SK-N-SH (cell line): ENCODE measurements around the gene FASTK. TPM values are rescaled to one million over a fixed set of nuclear protein-coding genes. Genes with fewer than 3 reads are reported as not detected.

ENCODE experiments used
- CTCF ChIA-PET: fragments of 300-600, 350-600 bp; formaldehyde crosslinking; extraction: SDS; loops from one replicate; lab custom pipeline; 2021; lab: Yijun Ruan, JAX
- POLR2A ChIA-PET: fragments of 350-600 bp; sonication (Branson Sonifier 250); formaldehyde crosslinking; extraction: SDS; loops from one replicate; lab custom pipeline; 2020; ENCODE audit warnings: antibody characterized with exemption, inconsistent platforms; lab: Yijun Ruan, JAX
- DNase-seq: peaks from one replicate; pipeline ENCODE4 v3.0.0; 2012
- H2AFZ ChIP-seq: fragments of 200-600 bp; sonication (generic); 2 replicates; pipeline ENCODE4 v1.8.1; 2016; ENCODE audit warnings: antibody characterized with exemption, mild to moderate bottlenecking, low read depth
- H3F3A ChIP-seq: fragments of 200-600 bp; sonication (generic); replicated peaks from 2 replicates; pipeline ENCODE3; 2016; ENCODE audit warnings: antibody characterized with exemption, mild to moderate bottlenecking; ENCODE audit not compliant: insufficient read depth
- H3K27ac ChIP-seq, 2 experiments: fragments of 200-500 bp in 1 of 2; fragments of 200-600 bp in 1 of 2; sonication (Bioruptor generic) in 1 of 2; sonication (generic), shearing (Covaris generic) in 1 of 2; 2 replicates each; pipeline versions ENCODE4 v1.5.1 to v1.6.1; 2014 to 2016; ENCODE audit warnings: low read depth in 2 of 2, inconsistent platforms in 1 of 2, low read length in 1 of 2, mild to moderate bottlenecking in 1 of 2, mixed read lengths in 1 of 2
- H3K27me3 ChIP-seq: fragments of 200-600 bp; sonication (generic), shearing (Covaris generic); 2 replicates; pipeline ENCODE4 v1.6.1; 2016; ENCODE audit warnings: mixed run types; ENCODE audit not compliant: insufficient read depth
- H3K36me3 ChIP-seq, 2 experiments: fragments of 200-500 bp in 1 of 2; fragments of 200-600 bp in 1 of 2; sonication (Bioruptor generic) in 1 of 2; sonication (generic) in 1 of 2; replicated peaks in 1 of 2; 2 replicates each; pipeline versions ENCODE3 to v1.5.1; 2014 to 2016; ENCODE audit warnings: low read length in 1 of 2, mild to moderate bottlenecking in 1 of 2; ENCODE audit not compliant: insufficient read depth in 2 of 2, control insufficient read depth in 1 of 2
- H3K4me1 ChIP-seq, 2 experiments: fragments of 200-500 bp in 1 of 2; fragments of 200-600 bp in 1 of 2; sonication (Bioruptor generic) in 1 of 2; sonication (generic), shearing (Covaris generic) in 1 of 2; 2 replicates each; pipeline versions ENCODE4 v1.5.1 to v1.6.1; 2014 to 2016; ENCODE audit warnings: low read depth in 1 of 2, low read length in 1 of 2, mixed run types in 1 of 2; ENCODE audit not compliant: insufficient read depth in 2 of 2, control insufficient read depth in 1 of 2
- H3K4me2 ChIP-seq: fragments of 200-600 bp; sonication (generic), shearing (Covaris generic); 2 replicates; pipeline ENCODE4 v1.6.1; 2017; ENCODE audit warnings: mixed run types
- H3K4me3 ChIP-seq, 2 experiments: fragments of 200-500 bp in 1 of 2; fragments of 200-600 bp in 1 of 2; sonication (Bioruptor generic) in 1 of 2; sonication (generic), shearing (Covaris generic) in 1 of 2; 2 replicates each; pipeline versions ENCODE4 v1.5.1 to v1.8.1; 2014 to 2016; ENCODE audit warnings: low read depth in 2 of 2, inconsistent platforms in 1 of 2, low read length in 1 of 2, mild to moderate bottlenecking in 1 of 2, mixed read lengths in 1 of 2, moderate library complexity in 1 of 2
- H3K79me2 ChIP-seq: fragments of 200-600 bp; sonication (generic); 2 replicates; pipeline ENCODE4 v1.8.1; 2017; ENCODE audit warnings: mild to moderate bottlenecking; ENCODE audit not compliant: insufficient read depth
- H3K9ac ChIP-seq: fragments of 200-600 bp; sonication (generic); 2 replicates; pipeline ENCODE4 v1.6.1; 2017; ENCODE audit warnings: mixed run types
- H3K9me2 ChIP-seq: fragments of 200-600 bp; sonication (generic); 2 replicates; pipeline ENCODE4 v1.6.1; 2017; ENCODE audit warnings: mixed run types
- H3K9me3 ChIP-seq: fragments of 200-600 bp; sonication (generic); 2 replicates; pipeline ENCODE4 v1.6.1; 2017; ENCODE audit warnings: mixed run types, mild to moderate bottlenecking, moderate library complexity
- H4K20me1 ChIP-seq: fragments of 200-600 bp; sonication (generic); 2 replicates; pipeline ENCODE4 v1.6.1; 2017; ENCODE audit warnings: mild to moderate bottlenecking, mixed run types; ENCODE audit not compliant: insufficient read depth
- CHD2 ChIP-seq: fragments of 150-350 bp; IDR thresholded peaks from 2 replicates; pipeline ENCODE4 v1.6.1; 2018; ENCODE audit warnings: low read length; ENCODE audit not compliant: partially characterized antibody
- CTCF ChIP-seq: fragments of 200-600 bp; sonication (generic); IDR thresholded peaks from 2 replicates; pipeline ENCODE4 v1.6.1; 2017; ENCODE audit warnings: antibody characterized with exemption, mild to moderate bottlenecking, moderate library complexity
- ELF1 ChIP-seq: IDR thresholded peaks from 2 replicates; pipeline ENCODE4 v1.4.0; 2012
- EZH2phosphoT487 ChIP-seq: fragments of 200-600 bp; sonication (generic); IDR thresholded peaks from 2 replicates; pipeline ENCODE4 v1.6.1; 2017; ENCODE audit warnings: low read depth, mixed run types, mild to moderate bottlenecking, antibody characterized with exemption, moderate library complexity, borderline replicate concordance
- FOSL2 ChIP-seq: IDR thresholded peaks from 2 replicates; pipeline ENCODE4 v1.4.0; 2012; ENCODE audit warnings: low read depth, mild to moderate bottlenecking, moderate library complexity, borderline replicate concordance
- FOXM1 ChIP-seq: IDR thresholded peaks from 2 replicates; pipeline ENCODE4 v1.4.0; 2012; ENCODE audit warnings: low read depth, mild to moderate bottlenecking
- GATA2 ChIP-seq: sonication (generic); formaldehyde crosslinking; IDR thresholded peaks from 2 replicates; pipeline ENCODE4 v1.5.0; 2020; ENCODE audit warnings: mild to moderate bottlenecking, missing genetic modification reagents
- IRF3 ChIP-seq: fragments of 150-350 bp; IDR thresholded peaks from 2 replicates; pipeline ENCODE4 v1.6.1; 2016; ENCODE audit warnings: mild to moderate bottlenecking, low read depth, low read length
- JUND ChIP-seq: IDR thresholded peaks from 2 replicates; pipeline ENCODE4 v1.4.0; 2012
- MAX ChIP-seq: IDR thresholded peaks from 2 replicates; pipeline ENCODE4 v1.4.0; 2012; ENCODE audit warnings: low read depth
- MEF2A ChIP-seq: IDR thresholded peaks from 2 replicates; pipeline ENCODE4 v1.4.0; 2012; ENCODE audit warnings: low read depth, borderline replicate concordance
- MXI1 ChIP-seq: IDR thresholded peaks from 2 replicates; pipeline ENCODE4 v1.6.1; 2012; ENCODE audit warnings: mild to moderate bottlenecking, low read depth, low read length, improper control_type of control experiment
- NFIC ChIP-seq: IDR thresholded peaks from 2 replicates; pipeline ENCODE4 v1.4.0; 2012; ENCODE audit warnings: borderline replicate concordance
- NRF1 ChIP-seq: IDR thresholded peaks from 2 replicates; pipeline ENCODE4 v1.6.1; 2012; ENCODE audit warnings: low read depth, mild to moderate bottlenecking, low read length
- PBX3 ChIP-seq: IDR thresholded peaks from 2 replicates; pipeline ENCODE4; 2012
- POLR2AphosphoS5 ChIP-seq: IDR thresholded peaks from 2 replicates; pipeline ENCODE4 v1.6.1; 2012; ENCODE audit warnings: low read depth, low read length
- RAD21 ChIP-seq: IDR thresholded peaks from 2 replicates; pipeline ENCODE4 v1.6.1; 2012; ENCODE audit warnings: mild to moderate bottlenecking, low read length
- RFX5 ChIP-seq: IDR thresholded peaks from 2 replicates; pipeline ENCODE4 v1.6.1; 2012; ENCODE audit warnings: mild to moderate bottlenecking, improper control_type of control experiment, low read length
- RXRA ChIP-seq: IDR thresholded peaks from 2 replicates; pipeline ENCODE4 v1.4.0; 2012; ENCODE audit warnings: low read depth, mild to moderate bottlenecking, borderline replicate concordance
- SIN3A ChIP-seq: IDR thresholded peaks from 2 replicates; pipeline ENCODE4 v1.6.1; 2012; ENCODE audit warnings: low read depth, mild to moderate bottlenecking, low read length, moderate library complexity, borderline replicate concordance
- SMC3 ChIP-seq: IDR thresholded peaks from 2 replicates; pipeline ENCODE4 v1.6.1; 2012; ENCODE audit warnings: low read depth, low read length, improper control_type of control experiment
- TCF12 ChIP-seq: IDR thresholded peaks from 2 replicates; pipeline ENCODE4 v1.4.0; 2012
- TEAD4 ChIP-seq: IDR thresholded peaks from 2 replicates; pipeline ENCODE4 v1.4.0; 2012; ENCODE audit warnings: mild to moderate bottlenecking, borderline replicate concordance; ENCODE audit not compliant: insufficient read depth
- USF2 ChIP-seq: fragments of 150-350 bp; IDR thresholded peaks from 2 replicates; pipeline ENCODE4 v1.6.1; 2017; ENCODE audit warnings: antibody characterized with exemption, low read length, low read depth, borderline replicate concordance
- YY1 ChIP-seq: IDR thresholded peaks from 2 replicates; pipeline ENCODE4 v1.4.0; 2012; ENCODE audit warnings: low read depth, mild to moderate bottlenecking
- ZBTB33 ChIP-seq: IDR thresholded peaks from 2 replicates; pipeline ENCODE4 v1.4.0; 2012; ENCODE audit warnings: low read depth, borderline replicate concordance
- WGBS: methylation state at CpG from one replicate; pipeline ENCODE4 v1.1.6; 2017; ENCODE audit warnings: low lambda C conversion rate; 5-methylcytosine and 5-hydroxymethylcytosine counted together
- polyA plus RNA-seq, 3 experiments: library from polyadenylated mRNA; depleted of rRNA; stranded (reverse); fragments of >200 nt; gene quantifications; 2 replicates each; pipeline ENCODE4 v1.2.3, GENCODE V29; 2012

FASTK gene
- polyA plus RNA-seq, 1 of the 3 experiments (the other 2 are of a cell fraction), result 125 TPM

- ChIA-PET CTCF (interaction anchor here (0.7 to 18.7 kb wide), 20 partner anchors 8 to 215 kb away, joined by 3 to 474 read pairs (median 8); partner anchors contain the start of genes ABCB8, AGAP3, CDK5 and FASTK), POLR2A (interaction anchor here (1.0 to 1.3 kb wide), 3 partner anchors 33 to 85 kb away, joined by 4 to 5 read pairs (median 5); partner anchors contain the start of genes ABCB8 and FASTK)
- H3K4me3 ChIP-seq, result peak overlapping the region in 1 of 2 experiments; percentile 31; a peak in 1 of 4 replicates
- peak overlapping the region; percentile 49; the same call in 1 of the 2 replicates for H3K9ac ChIP-seq
- peaks cover 86% of the 10 kb centered on the region for H4K20me1 ChIP-seq
- no peaks in the 10 kb centered on the region for H3K9me3 ChIP-seq
- no peaks in the 10 kb centered on the region for H3K9me2 ChIP-seq
- H3K27ac ChIP-seq, result peak overlapping the region; percentile 83 to 86
- H3K27me3 ChIP-seq, result no peaks in the 10 kb centered on the region
- peaks cover 37% of the 10 kb centered on the region for H3F3A ChIP-seq
- peaks cover 77% of the 10 kb centered on the region for H3K79me2 ChIP-seq
- peaks cover 30 to 38% of the 10 kb centered on the region in 2 experiments for H3K4me1 ChIP-seq
- H3K4me2 ChIP-seq, result peak overlapping the region; percentile 59
- peaks cover 9 to 11% of the 10 kb centered on the region in 2 experiments for H3K36me3 ChIP-seq
- 11% methylated on average over 13 of the region's 13 CpGs for WGBS
- peak; percentile 97 for DNase-seq
- H2AFZ ChIP-seq, result no peak overlapping the region
- TF ChIP-seq PBX3, result peak; percentile 78
- TF ChIP-seq SIN3A, result peak; percentile 57; the same call in 1 of the 2 replicates
- peak; percentile 77 for TF ChIP-seq MXI1
- peak; percentile 18; the same call in 1 of the 2 replicates for TF ChIP-seq RAD21
- no peak for TF ChIP-seq ZBTB33
- TF ChIP-seq YY1, result peak; percentile 30; the same call in 1 of the 2 replicates
- peak; percentile 89; the same call in 1 of the 2 replicates for TF ChIP-seq FOSL2
- peak; percentile 33; the same call in 1 of the 2 replicates for TF ChIP-seq MAX
- no peak; the same call in 1 of the 2 replicates for TF ChIP-seq RXRA
- no peak for TF ChIP-seq EZH2phosphoT487
- no peak for TF ChIP-seq IRF3
- TF ChIP-seq JUND, result peak; percentile 83; the same call in 1 of the 2 replicates
- no peak for TF ChIP-seq NRF1
- TF ChIP-seq TCF12, result peak; percentile 86
- no peak for TF ChIP-seq MEF2A
- TF ChIP-seq CTCF, result 0 out of 2 replicates have a peak, but pooled peaks have one; percentile 20
- TF ChIP-seq USF2, result no peak
- TF ChIP-seq SMC3, result peak; percentile 24; the same call in 1 of the 2 replicates
- peak; percentile 73; the same call in 1 of the 2 replicates for TF ChIP-seq NFIC
- no peak for TF ChIP-seq POLR2AphosphoS5
- TF ChIP-seq TEAD4, result peak; percentile 79
- TF ChIP-seq GATA2 (CRISPR knock-in tag), result peak; percentile 95
- TF ChIP-seq ELF1, result no peak; the same call in 1 of the 2 replicates
- peak; percentile 89 for TF ChIP-seq CHD2
- TF ChIP-seq FOXM1, result no peak
- TF ChIP-seq RFX5, result no peak
Observed at GRCh38 chr7:151113344-151114150, 32.9 kb upstream of the FASTK start.
